Measurements from ENCODE around the gene SLC23A3. TPM values are rescaled to one million over a fixed set of nuclear protein-coding genes. Genes with fewer than 3 reads are reported as not detected.

Gene SLC23A3
- total and polyA plus RNA-seq, 9 of the 15 experiments (the other 6 are each of a cell fraction or from before 2014, with no cell fraction given): 0.06 to 0.64 (median 0.16) TPM

- TF ChIP-seq CUX1 (CRISPR knock-in tag; IDR thresholded peaks at IDR 0.05): no peak
- no peak for TF ChIP-seq NR2F6 (CRISPR knock-in tag; IDR thresholded peaks at IDR 0.05)
- 0 out of 4 replicates have a peak, but pooled peaks have one; percentile 4 to 19 for TF ChIP-seq SIN3A (IDR thresholded peaks at IDR 0.05; ENCODE audit: borderline replicate concordance in 2 of 2, control insufficient read depth in 1 of 2, low read depth in 2 of 2, low read length in 2 of 2)
- no peak for TF ChIP-seq ILK (tag; IDR thresholded peaks at IDR 0.05; ENCODE audit: borderline replicate concordance, low read depth)
- no peak for TF ChIP-seq ETS1 (conservative IDR thresholded peaks at IDR 0.05; ENCODE audit: control insufficient read depth, low read depth, low read length)
- no peak for TF ChIP-seq MCM7 (IDR thresholded peaks at IDR 0.05)
- peak; percentile 23; the same call in 1 of the 2 replicates for TF ChIP-seq STAG1 (CRISPR knock-in tag; IDR thresholded peaks at IDR 0.05; ENCODE audit: borderline replicate concordance)
- TF ChIP-seq ZNF146 (CRISPR knock-in tag; IDR thresholded peaks at IDR 0.05; ENCODE audit: unreplicated experiment): no peak
- TF ChIP-seq HEY1 (CRISPR knock-in tag; IDR thresholded peaks at IDR 0.05; ENCODE audit: borderline replicate concordance): no peak
- no peak for TF ChIP-seq ASH1L (IDR thresholded peaks at IDR 0.05; ENCODE audit: borderline replicate concordance, low read depth, partially characterized antibody)
- TF ChIP-seq E2F1 (CRISPR knock-in tag; IDR thresholded peaks at IDR 0.05): peak; percentile 57; the same call in 1 of the 2 replicates
- no peak for TF ChIP-seq GATAD2A (IDR thresholded peaks at IDR 0.05)
- no peak for TF ChIP-seq TFE3 (CRISPR knock-in tag; IDR thresholded peaks at IDR 0.05)
- peak; percentile 72 for TF ChIP-seq SMAD4 (CRISPR knock-in tag; conservative IDR thresholded peaks at IDR 0.05)
- peak; percentile 65; the same call in 1 of the 2 replicates for TF ChIP-seq ETV5 (CRISPR knock-in tag; IDR thresholded peaks at IDR 0.05; ENCODE audit: low read depth)
Measured at GRCh38 chr2:219176818-219177551, 7.2 kb upstream of the SLC23A3 start, which contains the start of gene CNPPD1 (continued).
